Measurements from ENCODE around the gene RTP5.

DNA sequence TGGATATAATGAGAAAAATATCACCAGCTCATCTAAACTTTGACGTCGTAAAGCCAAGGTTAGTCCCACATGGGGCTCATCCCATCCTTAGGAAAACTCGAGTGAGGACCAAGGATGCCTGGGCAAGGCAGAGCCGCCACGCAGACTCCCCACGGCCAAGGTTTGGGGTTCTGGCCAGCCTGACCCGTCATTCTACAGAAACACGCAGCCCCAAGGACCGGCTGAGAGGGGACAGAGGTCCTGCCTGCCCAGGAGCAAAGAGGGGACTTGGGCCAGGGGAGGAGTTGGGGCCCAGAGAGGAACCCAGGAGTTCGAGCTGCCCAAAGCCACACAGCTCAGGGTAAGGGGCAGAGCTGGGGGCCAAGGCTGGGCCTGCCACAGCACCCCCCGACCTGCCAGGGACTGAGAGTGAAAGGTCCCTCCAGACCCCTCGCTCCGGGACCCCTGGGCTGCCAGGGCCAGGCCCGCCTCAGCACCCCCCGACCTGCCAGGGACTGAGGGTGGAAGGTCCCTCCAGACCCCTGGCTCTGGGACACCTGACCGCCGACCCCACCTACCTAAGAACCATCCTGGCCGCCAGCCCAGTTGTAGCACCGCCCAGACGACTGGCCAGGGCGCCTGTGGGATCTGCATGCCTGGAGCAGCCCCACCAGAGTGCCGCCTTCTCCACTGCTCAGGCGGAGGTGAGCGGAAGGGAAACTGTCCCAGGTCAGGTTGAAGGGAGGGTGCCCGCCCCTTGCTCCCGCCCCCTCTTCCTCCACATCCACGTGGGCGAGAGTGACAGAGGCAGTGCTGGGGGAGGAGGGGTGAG lies 11.1 kb upstream of the RTP5 start, which contains the start of gene PDCD1:
- TF ChIP-seq, protein P1, sequence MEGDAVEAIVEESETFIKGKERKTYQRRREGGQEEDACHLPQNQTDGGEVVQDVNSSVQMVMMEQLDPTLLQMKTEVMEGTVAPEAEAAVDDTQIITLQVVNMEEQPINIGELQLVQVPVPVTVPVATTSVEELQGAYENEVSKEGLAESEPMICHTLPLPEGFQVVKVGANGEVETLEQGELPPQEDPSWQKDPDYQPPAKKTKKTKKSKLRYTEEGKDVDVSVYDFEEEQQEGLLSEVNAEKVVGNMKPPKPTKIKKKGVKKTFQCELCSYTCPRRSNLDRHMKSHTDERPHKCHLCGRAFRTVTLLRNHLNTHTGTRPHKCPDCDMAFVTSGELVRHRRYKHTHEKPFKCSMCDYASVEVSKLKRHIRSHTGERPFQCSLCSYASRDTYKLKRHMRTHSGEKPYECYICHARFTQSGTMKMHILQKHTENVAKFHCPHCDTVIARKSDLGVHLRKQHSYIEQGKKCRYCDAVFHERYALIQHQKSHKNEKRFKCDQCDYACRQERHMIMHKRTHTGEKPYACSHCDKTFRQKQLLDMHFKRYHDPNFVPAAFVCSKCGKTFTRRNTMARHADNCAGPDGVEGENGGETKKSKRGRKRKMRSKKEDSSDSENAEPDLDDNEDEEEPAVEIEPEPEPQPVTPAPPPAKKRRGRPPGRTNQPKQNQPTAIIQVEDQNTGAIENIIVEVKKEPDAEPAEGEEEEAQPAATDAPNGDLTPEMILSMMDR (IDR thresholded peaks at IDR 0.05; ENCODE audit: low read depth, low read length): no peak
- TF ChIP-seq POLR2A (IDR thresholded peaks at IDR 0.05; ENCODE audit: extremely low read depth, insufficient read length) (no peak), MYC (IDR thresholded peaks at IDR 0.05; ENCODE audit: low read depth, low read length) (no peak)
- TF ChIP-seq, protein P2, sequence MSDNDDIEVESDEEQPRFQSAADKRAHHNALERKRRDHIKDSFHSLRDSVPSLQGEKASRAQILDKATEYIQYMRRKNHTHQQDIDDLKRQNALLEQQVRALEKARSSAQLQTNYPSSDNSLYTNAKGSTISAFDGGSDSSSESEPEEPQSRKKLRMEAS (IDR thresholded peaks at IDR 0.05; ENCODE audit: low read depth, low read length): no peak

All from NB4 (cell line).